ENCODE data around the gene SLC52A1. TPM values are rescaled to one million over a fixed set of nuclear protein-coding genes. Genes with fewer than 3 reads are reported as not detected.
A peak's percentile ranks its signal among the peaks of the same experiment; 100 is the strongest.

SLC52A1 gene
- polyA plus RNA-seq, 2 of the 4 experiments (the other 2 are of a cell fraction): 1.0 to 1.4 TPM

- H3K4me3 ChIP-seq: peak within 1 kb of the TSS; percentile 78
- TF ChIP-seq PHF8 (IDR thresholded peaks at IDR 0.05; ENCODE audit: borderline replicate concordance, low read depth) (peak; percentile 66; the same call in 1 of the 2 replicates), KDM1A (IDR thresholded peaks at IDR 0.05; ENCODE audit: low read depth) (no peak), CHD2 (IDR thresholded peaks at IDR 0.05; ENCODE audit: low read length, partially characterized antibody) (no peak), REST (IDR thresholded peaks at IDR 0.05) (no peak), ZSCAN20 (CRISPR knock-in tag; IDR thresholded peaks at IDR 0.05) (no peak), RCOR1 (IDR thresholded peaks at IDR 0.05; ENCODE audit: low read depth, low read length) (no peak), KDM5A (IDR thresholded peaks at IDR 0.05) (peak; percentile 75), TFCP2L1 (CRISPR knock-in tag; IDR thresholded peaks at IDR 0.05) (peak; percentile 64; the same call in 1 of the 2 replicates), POLR2AphosphoS2 (conservative IDR thresholded peaks at IDR 0.05; ENCODE audit: low read length) (no peak), RARB (CRISPR knock-in tag; IDR thresholded peaks at IDR 0.05) (no peak), BHLHE40 (IDR thresholded peaks at IDR 0.05; ENCODE audit: low read depth, low read length) (no peak), HEYL (CRISPR knock-in tag; IDR thresholded peaks at IDR 0.05) (no peak), POLR2A (IDR thresholded peaks at IDR 0.05; ENCODE audit: low read length) (peak; percentile 54), CBX8 (IDR thresholded peaks at IDR 0.05) (no peak), FOSL2 (IDR thresholded peaks at IDR 0.05) (no peak), FOSL2 (CRISPR knock-in tag; IDR thresholded peaks at IDR 0.05) (no peak), FOXS1 (CRISPR knock-in tag; IDR thresholded peaks at IDR 0.05) (no peak), ZC3H11A (IDR thresholded peaks at IDR 0.05) (no peak), CBX2 (IDR thresholded peaks at IDR 0.05; ENCODE audit: borderline replicate concordance, low read depth) (no peak), MAFK (IDR thresholded peaks at IDR 0.05; ENCODE audit: partially characterized antibody) (no peak), CHD4 (IDR thresholded peaks at IDR 0.05; ENCODE audit: borderline replicate concordance) (peak; percentile 73; the same call in 1 of the 2 replicates), JUNB (IDR thresholded peaks at IDR 0.05) (no peak), NPAS2 (CRISPR knock-in tag; IDR thresholded peaks at IDR 0.05; ENCODE audit: borderline replicate concordance) (no peak), JUN (IDR thresholded peaks at IDR 0.05) (peak; percentile 58 to 92; a peak in 4 of 5 replicates), EHF (CRISPR knock-in tag; IDR thresholded peaks at IDR 0.05) (no peak), HOXB13 (CRISPR knock-in tag; IDR thresholded peaks at IDR 0.05; ENCODE audit: low read depth) (no peak), RNF2 (IDR thresholded peaks at IDR 0.05; ENCODE audit: borderline replicate concordance, low read depth) (no peak), BCL3 (IDR thresholded peaks at IDR 0.05) (0 out of 3 replicates have a peak, but pooled peaks have one; percentile 59), NFE2L2 (conservative IDR thresholded peaks at IDR 0.05; ENCODE audit: low read length) (no peak), ZNF302 (CRISPR knock-in tag; IDR thresholded peaks at IDR 0.05) (no peak), ATOH8 (CRISPR knock-in tag; IDR thresholded peaks at IDR 0.05; ENCODE audit: low read depth) (no peak), NR3C1 (IDR thresholded peaks at IDR 0.05) (no peak), MAZ (IDR thresholded peaks at IDR 0.05; ENCODE audit: borderline replicate concordance, low read depth, low read length) (peak; percentile 62; the same call in 1 of the 2 replicates), SMC3 (IDR thresholded peaks at IDR 0.05) (peak; percentile 71), HDAC2 (IDR thresholded peaks at IDR 0.05) (no peak), ESRRA (IDR thresholded peaks at IDR 0.05; ENCODE audit: borderline replicate concordance, low read length) (no peak), HOXB5 (CRISPR knock-in tag; IDR thresholded peaks at IDR 0.05) (no peak), RAD21 (conservative IDR thresholded peaks at IDR 0.05 in 1 of 2, IDR thresholded peaks at IDR 0.05 in 1 of 2) (peak; percentile 44 to 75; a peak in 4 of 5 replicates), EP300 (IDR thresholded peaks at IDR 0.05) (no peak)
These were observed 48.1 kb downstream of the SLC52A1 start, which contains the start of gene CAMTA2 for GRCh38 chr17:4986951-4987766. TSS of gene CAMTA2 (minus strand) at chr17:4987675. CDS start at chr17:4986222, 1,453 bp downstream.

More at GRCh38 chr17:4986951-4987766, 48.1 kb downstream of the SLC52A1 start, which contains the start of gene CAMTA2:
- FAIRE-seq: no peak
- peak within 1 kb of the TSS; percentile 88 to 91 for H3K27ac ChIP-seq
- peak; percentile 89 for ATAC-seq
- DNase-seq (ENCODE audit: low read depth in 1 of 2, low spot score in 1 of 2): peak; percentile 87 to 90
- WGBS (ENCODE audit: missing lambda C conversion rate): 2% methylated on average over 44 of the region's 78 CpGs
- CTCF ChIA-PET: interaction anchor here (0.6 to 6.5 kb wide), 47 partner anchors 8 to 470 kb away, joined by 3 to 148 read pairs (median 6); partner anchors contain the start of genes CHRNE, ENO3, INCA1 and KIF1C
- H3K9me3 ChIP-seq: no peaks in the 10 kb centered on the region
- peaks cover 21% of the 10 kb centered on the region for H3K4me1 ChIP-seq
- POLR2A ChIA-PET: interaction anchor here (0.9 to 3.0 kb wide), 6 partner anchors 11 to 197 kb away, joined by 3 to 17 read pairs (median 10); partner anchors contain the start of genes INCA1, KIF1C, PFN1 and RNF167
- peak within 1 kb of the TSS; percentile 89 for H3K4me2 ChIP-seq
